Skeletal muscle satellite cell (primary cell): ENCODE data around the gene COMT.

Source experiments
- H3K27me3 ChIP-seq: 2 replicates; pipeline ENCODE4 v1.7.0; 2013; ENCODE audit warnings: low read length; ENCODE audit not compliant: control insufficient read depth, insufficient read depth
- H3K36me3 ChIP-seq: 2 replicates; pipeline ENCODE4 v1.7.0; 2013; ENCODE audit warnings: mild to moderate bottlenecking, control low read depth, low read length; ENCODE audit not compliant: insufficient read depth
- H3K4me1 ChIP-seq: 2 replicates; pipeline ENCODE4 v1.7.0; 2013; ENCODE audit warnings: low read length; ENCODE audit not compliant: control insufficient read depth, insufficient read depth
- H3K4me2 ChIP-seq: 2 replicates; pipeline ENCODE4 v1.7.0; 2013; ENCODE audit warnings: mild to moderate bottlenecking, low read length
- H3K4me3 ChIP-seq: 2 replicates; pipeline ENCODE4 v1.7.0; 2013; ENCODE audit warnings: low read length
- H3K9ac ChIP-seq: 2 replicates; pipeline ENCODE4 v1.7.0; 2013; ENCODE audit warnings: mild to moderate bottlenecking, low read depth, low read length, moderate library complexity
- H3K9me3 ChIP-seq: replicated peaks from 2 replicates; pipeline ENCODE4 v1.7.0; 2013; ENCODE audit warnings: mild to moderate bottlenecking, control low read depth, low read length

The COMT gene

DNA sequence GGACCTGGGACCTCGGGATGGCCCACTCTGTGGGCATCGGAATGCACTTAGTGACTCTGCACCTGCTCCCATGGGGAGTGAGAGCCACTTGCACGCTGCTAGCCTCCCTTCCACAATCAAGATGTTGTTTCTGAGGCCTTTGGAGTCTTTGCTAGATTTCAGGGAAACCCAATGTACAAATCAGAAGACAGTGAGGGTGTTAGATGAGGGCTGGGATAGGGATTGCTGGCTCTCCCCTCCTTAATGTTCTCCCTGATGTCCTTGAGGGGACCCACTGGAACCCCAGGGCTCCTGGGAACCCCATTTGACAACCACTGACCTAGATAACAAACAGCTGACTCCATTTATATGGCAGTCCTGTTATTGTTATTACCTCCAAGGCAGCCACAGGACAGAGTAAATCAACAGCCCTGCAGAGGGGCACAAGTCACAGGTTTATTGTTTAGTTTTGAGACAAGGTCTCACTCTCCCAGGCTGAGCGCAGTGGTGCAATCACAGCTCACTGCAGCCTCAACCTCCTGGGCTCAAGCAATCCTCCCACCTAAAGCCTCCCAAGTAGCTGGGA is 31.3 kb upstream of the COMT start:
- Histone ChIP-seq H3K4me3 (no peak overlapping the region), H3K36me3 (peaks cover 38% of the 10 kb centered on the region), H3K27me3 (no peaks in the 10 kb centered on the region), H3K4me2 (no peak overlapping the region), H3K9me3 (no peaks in the 10 kb centered on the region), H3K9ac (no peak overlapping the region), H3K4me1 (peaks cover 4% of the 10 kb centered on the region)

DNA sequence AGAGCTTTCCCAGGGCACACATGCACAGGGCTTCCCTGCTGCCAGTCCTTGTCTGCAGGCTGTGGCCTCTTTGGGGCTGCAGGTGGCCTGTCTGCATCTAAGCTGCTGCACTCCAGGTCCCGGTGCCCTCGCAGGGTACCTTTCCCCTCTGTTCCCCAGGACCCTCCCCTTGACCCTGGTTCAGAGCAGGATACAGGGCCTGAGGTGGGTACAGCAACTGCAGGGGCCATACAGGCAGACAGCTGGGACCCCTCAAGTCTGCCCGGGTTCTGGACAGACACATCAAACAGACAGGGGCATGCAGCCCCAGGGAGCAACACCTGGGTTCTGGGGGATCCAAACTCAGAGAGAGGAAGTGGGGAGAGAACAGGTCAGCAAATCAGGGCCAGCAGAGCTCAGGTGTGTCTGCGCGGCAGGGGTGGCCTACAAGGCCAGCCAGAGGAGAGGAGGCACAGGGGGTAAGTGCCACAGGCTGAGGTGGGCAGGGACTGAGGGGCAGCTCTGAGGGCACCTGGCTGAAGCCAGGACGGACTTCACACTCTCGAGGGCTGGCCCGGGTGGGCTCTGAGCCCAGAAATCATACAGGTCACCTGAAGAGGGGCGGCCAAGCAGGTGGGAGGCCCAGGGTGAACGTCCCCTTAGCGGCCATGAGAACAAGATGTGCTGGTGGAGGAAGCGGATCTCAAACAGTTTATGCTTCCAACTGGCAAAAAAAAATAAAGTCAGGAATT is 29.9 kb upstream of the COMT start:
- Histone ChIP-seq H3K9ac (no peak overlapping the region), H3K36me3 (peaks cover 46% of the 10 kb centered on the region), H3K4me2 (no peak overlapping the region), H3K4me3 (no peak overlapping the region), H3K9me3 (no peaks in the 10 kb centered on the region), H3K27me3 (no peaks in the 10 kb centered on the region), H3K4me1 (peaks cover 4% of the 10 kb centered on the region)

DNA sequence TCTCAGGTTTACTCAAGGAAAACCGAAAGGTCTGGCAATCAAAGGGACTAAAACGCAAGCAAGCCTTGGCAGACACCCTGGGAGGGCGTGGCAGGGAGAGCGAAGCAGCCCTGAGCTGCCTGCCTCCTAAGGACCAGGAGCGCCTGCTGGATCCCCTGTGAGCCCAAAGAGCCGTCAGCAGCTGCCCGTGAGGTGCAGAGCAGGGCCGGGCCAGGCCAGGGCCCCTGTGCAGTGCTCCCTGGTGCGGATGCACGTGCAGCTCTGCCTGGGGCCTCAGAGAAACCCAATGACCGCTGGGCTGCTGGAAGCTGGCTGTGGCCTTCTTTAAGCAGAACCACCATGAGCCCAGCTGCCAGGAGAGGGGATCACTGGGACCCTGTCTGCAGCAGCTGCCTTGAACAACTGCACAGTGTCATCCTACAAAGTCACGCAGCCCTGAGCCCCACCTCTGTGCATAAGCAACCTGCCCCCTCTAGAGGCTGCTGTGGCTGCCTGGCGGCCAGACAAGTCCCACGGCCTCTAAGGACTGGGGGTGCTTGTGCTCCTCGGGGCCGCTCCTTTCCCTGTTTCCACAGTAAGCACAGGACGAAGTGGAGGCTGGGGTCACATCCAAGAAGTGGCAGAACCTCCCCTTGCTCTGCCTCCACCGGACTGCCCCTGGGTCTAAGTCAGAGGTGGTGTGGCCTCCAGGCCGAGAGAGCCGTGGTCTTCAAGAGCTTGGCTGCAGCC is 29.1 kb upstream of the COMT start:
- H3K4me2 ChIP-seq, result no peak overlapping the region
- H3K27me3 ChIP-seq, result no peaks in the 10 kb centered on the region
- no peak overlapping the region for H3K4me3 ChIP-seq
- no peaks in the 10 kb centered on the region for H3K9me3 ChIP-seq
- H3K9ac ChIP-seq, result no peak overlapping the region
- peaks cover 4% of the 10 kb centered on the region for H3K4me1 ChIP-seq
- peaks cover 48% of the 10 kb centered on the region for H3K36me3 ChIP-seq

DNA sequence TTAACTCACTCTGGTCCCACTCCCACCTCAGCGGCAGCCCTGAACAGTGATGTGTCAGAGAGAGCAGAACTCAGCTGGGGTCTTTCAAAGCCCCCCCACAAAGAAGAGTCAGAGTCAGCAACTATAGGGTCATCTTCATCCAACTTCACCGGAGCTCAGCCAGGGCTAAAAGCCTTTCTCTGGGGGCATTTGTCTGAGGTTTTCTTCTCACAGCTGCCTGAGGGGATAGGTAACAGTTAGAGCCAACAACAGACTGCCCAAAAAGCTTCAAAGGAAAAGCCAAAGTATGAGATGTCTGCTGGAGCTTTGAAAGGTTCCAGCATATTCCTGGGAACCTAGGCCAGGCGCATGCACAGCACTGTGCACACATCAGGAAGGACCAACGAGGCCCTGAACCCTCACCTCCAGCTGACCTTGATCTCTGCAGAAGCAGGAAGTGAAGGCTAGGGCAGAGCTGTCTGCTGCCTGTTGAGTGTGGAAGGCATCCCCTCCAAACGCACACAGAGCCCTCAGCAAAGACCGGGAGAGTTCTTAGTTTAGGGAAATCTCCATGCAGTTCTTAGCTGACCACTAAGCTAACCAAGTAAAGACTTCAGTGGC is 28.1 kb upstream of the COMT start:
- Histone ChIP-seq H3K4me1 (peaks cover 4% of the 10 kb centered on the region), H3K4me3 (no peak overlapping the region), H3K9me3 (no peaks in the 10 kb centered on the region), H3K36me3 (peaks cover 54% of the 10 kb centered on the region), H3K4me2 (no peak overlapping the region), H3K27me3 (no peaks in the 10 kb centered on the region), H3K9ac (no peak overlapping the region)

DNA sequence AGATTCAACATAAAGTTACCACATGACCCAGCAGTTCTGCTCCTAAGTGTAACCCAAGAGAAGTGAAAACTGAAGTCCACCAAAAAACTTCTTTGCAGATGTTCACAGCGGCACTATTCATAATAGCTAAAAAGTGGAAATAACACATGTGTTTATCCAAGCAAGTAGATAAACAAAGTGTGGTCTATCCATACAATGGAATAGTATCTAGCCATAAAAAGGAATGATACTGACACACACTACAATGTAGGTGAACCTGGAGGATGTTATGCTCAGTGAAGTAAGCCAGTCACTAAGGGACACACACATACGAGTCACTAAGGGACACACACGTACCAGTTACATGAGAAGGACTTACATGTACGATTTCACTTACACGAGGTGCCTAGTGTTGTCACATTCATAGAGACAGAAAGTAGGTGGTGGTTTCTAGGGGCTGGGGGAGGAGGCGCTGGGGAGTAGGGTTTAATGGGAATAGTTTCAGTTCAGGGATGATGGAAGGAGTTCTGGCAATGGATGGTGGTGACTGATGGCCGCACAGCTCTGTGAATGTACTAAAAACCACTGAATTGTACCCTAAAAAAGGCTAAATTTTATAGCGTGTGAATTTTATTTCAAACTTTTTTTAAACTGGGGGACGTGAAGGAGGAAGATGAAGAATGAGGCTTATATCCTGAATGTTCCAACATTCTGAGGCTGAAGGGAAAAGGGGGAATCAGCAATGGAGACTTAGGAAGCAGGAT is 27.2 kb upstream of the COMT start:
- no peaks in the 10 kb centered on the region for H3K27me3 ChIP-seq
- peaks cover 57% of the 10 kb centered on the region for H3K36me3 ChIP-seq
- no peak overlapping the region for H3K4me3 ChIP-seq
- H3K9me3 ChIP-seq, result no peaks in the 10 kb centered on the region
- H3K4me1 ChIP-seq, result peaks cover 4% of the 10 kb centered on the region
- no peak overlapping the region for H3K9ac ChIP-seq
- no peak overlapping the region for H3K4me2 ChIP-seq

DNA sequence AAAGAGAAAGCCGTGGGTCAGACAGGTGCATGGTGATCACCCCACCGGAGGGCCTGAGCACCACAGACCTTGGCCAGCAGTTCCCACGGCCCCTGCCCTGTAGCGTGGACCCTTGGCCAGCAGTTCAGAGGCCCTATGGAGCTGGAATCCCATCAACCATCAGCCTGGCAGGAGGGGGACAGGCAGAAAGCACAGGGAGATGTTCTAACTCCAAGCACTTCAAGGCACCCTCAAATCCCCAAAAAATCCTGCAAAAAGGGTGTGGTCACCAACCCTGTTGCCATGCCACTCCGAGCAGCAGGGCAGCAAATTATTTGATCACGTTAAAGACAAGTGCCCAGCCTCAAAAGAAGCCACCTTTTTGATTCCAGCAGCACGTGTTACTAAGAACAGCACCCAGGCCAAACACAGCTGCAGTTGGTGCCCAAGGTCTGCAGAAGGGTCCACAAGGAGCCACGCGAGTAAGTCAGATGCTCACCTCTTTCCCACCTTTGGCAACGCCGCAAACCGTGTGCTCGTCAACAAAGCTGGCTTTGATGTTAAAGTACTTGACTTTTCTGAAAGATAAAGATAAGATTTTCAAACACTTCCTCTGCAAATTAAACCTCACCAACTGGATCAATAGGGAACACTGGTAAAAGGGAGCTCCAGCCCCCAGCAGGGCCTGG is 26.2 kb upstream of the COMT start:
- peaks cover 54% of the 10 kb centered on the region for H3K36me3 ChIP-seq

DNA sequence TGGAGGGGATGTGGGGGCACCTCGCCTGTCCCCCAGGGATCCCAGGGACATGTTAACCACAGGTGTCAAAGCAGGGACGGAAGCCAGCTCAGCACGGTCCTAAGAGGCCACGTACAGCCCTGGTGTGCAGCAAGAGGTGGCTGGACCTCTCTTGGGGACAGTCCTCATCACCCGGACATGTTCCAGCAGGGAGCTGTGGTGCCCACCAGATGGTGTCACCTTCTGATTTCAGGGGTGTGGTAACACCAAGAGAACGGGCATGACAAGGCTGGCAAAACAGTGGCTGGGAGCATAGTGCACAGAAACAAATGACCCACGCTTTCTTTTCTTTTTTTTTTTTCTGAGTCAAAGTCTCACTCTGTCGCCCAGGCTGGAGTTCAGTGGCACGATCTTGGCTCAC is 25.6 kb upstream of the COMT start:
- H3K27me3 ChIP-seq, result no peaks in the 10 kb centered on the region
- no peak overlapping the region for H3K9ac ChIP-seq
- H3K4me2 ChIP-seq, result no peak overlapping the region
- no peak overlapping the region for H3K4me3 ChIP-seq
- peaks cover 53% of the 10 kb centered on the region for H3K36me3 ChIP-seq
- H3K4me1 ChIP-seq, result no peaks in the 10 kb centered on the region
- no peaks in the 10 kb centered on the region for H3K9me3 ChIP-seq

More for the DNA sequence above, 26.2 kb upstream of the COMT start:
- Histone ChIP-seq H3K9ac (no peak overlapping the region), H3K27me3 (no peaks in the 10 kb centered on the region), H3K4me2 (no peak overlapping the region), H3K9me3 (no peaks in the 10 kb centered on the region), H3K4me3 (no peak overlapping the region), H3K4me1 (no peaks in the 10 kb centered on the region)

DNA sequence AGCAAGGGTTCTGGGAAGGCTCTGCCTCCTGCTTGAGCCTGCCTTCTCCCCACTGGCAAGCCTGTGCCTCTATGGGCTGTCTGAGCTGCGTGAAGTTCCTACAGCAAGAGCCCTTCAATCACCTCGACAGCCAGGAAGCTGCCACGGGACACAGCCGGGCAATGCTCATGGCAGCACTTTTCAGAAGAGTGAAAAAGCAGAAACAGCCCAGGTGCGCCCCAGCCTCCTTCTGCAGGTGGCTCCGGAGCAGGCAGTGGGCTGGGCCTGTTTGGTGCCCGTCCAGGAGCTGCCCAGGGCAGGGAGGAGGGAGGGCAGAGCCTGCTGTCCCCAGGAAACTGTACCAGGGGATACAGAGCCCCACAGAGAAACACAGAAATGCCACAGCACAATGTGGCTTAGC is 24.6 kb upstream of the COMT start:
- peaks cover 47% of the 10 kb centered on the region for H3K36me3 ChIP-seq
- H3K9ac ChIP-seq, result no peak overlapping the region
- no peaks in the 10 kb centered on the region for H3K9me3 ChIP-seq
- no peak overlapping the region for H3K4me3 ChIP-seq
- no peak overlapping the region for H3K4me2 ChIP-seq
- H3K27me3 ChIP-seq, result no peaks in the 10 kb centered on the region
- H3K4me1 ChIP-seq, result no peaks in the 10 kb centered on the region

DNA sequence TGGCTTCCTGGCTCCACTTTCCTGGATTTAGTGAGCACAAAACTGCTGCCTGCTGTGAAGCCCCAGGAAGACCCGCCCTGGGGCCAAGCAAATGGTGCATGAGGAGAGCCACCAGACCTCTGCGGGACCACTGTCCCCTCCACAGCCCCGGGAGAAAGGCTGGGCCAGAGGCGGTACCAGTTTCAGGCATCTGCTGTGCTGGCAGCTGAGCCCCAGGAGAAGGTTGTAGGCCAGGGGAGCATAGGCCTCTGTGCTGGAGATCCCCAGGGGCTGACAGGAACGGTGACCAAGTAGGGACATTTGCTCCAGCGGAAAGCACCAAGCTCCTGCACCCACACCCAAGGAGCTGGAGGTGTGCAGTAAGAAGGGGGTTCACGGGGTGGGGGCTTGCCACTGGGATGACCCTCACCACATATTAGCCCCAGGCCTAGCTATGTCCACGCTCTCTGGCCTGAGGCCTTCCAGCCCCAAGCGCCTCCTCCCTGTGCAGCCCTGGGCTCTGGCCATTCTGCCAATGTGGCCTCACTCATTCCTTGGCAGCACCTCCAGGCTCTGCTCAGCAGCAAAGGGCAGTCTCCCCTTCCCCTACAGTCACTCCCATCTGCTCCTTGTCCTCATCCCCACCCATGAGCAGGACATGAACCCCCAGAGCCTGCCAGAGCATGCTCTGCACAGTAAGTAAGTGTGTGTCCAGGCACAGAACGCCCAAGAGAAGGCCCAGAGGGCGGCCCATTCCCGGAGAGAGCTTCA is 24.0 kb upstream of the COMT start:
- Histone ChIP-seq H3K4me3 (no peak overlapping the region), H3K27me3 (no peaks in the 10 kb centered on the region), H3K9me3 (no peaks in the 10 kb centered on the region), H3K9ac (no peak overlapping the region), H3K36me3 (peaks cover 47% of the 10 kb centered on the region), H3K4me1 (no peaks in the 10 kb centered on the region), H3K4me2 (no peak overlapping the region)

DNA sequence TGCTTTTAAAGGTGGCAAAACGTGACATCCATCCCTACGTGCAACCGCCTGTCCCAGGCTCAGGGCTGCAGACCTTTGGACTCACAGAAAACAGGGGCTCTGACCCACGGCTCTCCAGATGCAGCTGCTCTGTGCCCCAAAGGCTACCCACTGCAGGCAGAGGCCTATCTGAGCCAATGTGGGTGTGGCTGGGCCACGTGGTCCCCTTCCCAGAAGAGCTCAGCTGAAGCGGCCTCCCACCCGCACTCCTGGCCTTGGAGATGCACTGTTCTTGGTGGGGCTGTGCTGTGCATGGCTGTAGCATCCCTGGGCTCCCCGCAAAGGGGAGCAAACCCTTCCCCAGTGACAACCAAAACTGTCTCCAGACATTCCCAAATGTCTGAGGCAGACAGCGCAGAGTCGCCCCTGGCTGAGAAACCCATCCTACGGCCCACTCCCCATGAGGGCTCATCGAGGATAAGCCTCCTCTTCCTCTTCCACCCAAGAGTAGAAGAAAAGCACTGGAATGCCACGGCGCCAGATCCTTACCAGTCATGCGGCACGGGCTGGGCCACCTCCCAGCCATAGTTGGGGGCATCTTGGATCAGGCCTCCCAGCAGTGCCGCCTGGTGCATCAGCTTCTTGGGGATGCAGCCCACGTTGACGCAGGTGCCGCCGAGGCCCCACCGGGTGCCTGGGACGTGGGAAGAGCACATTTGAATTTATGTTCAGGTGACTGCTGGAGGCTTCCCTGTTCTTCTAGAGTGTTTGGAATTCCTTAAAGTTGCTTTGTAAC is 23.1 kb upstream of the COMT start:
- Histone ChIP-seq H3K4me2 (no peak overlapping the region), H3K9ac (no peak overlapping the region), H3K27me3 (no peaks in the 10 kb centered on the region), H3K36me3 (peaks cover 42% of the 10 kb centered on the region), H3K4me3 (no peak overlapping the region), H3K4me1 (no peaks in the 10 kb centered on the region), H3K9me3 (no peaks in the 10 kb centered on the region)
